Measurements from ENCODE around the gene CHAT.
A peak's percentile ranks its signal among the peaks of the same experiment; 100 is the strongest.
"Not testable (repeated sequence)": the region's sequence is repeated elsewhere in the genome, so short reads cannot be mapped to it uniquely, and the experiment has no call there.

CHAT gene

DNA sequence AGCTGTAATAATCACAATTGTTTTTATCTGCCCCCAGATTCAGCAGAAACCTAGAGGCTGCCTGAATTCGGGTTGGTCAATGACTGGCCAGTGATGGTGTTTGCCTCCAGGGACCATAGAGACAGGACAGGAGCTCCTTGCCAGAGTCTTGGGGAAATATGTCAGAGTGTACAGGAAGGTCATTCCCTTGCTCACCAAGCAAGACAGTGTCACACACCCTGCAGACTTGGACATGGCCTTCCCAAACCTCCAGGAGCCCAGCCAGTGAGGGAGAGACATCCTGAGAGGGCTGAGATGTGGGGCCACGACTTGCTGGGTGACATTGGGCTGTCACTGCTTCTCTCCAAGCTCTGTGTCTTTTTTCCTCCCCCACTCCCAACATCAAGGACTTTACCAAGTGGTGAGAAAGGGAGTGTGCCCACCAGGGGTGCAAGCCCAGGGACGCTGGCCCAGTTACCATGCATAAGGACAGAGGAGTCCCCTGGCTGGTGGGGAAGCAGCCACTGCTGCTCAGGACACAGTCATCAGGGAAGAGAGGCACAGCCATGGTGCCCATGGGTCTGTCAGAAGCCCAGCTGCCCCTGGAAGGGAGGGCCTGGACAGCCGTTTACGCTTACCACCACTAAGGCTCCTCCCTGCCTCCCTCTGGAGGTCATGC is 40.3 kb downstream of the CHAT start:
- no peak for DNase-seq

GRCh38 chr10:49655099-49655498 is 41.3 kb downstream of the CHAT start:
- DNase-seq = no peak

DNA sequence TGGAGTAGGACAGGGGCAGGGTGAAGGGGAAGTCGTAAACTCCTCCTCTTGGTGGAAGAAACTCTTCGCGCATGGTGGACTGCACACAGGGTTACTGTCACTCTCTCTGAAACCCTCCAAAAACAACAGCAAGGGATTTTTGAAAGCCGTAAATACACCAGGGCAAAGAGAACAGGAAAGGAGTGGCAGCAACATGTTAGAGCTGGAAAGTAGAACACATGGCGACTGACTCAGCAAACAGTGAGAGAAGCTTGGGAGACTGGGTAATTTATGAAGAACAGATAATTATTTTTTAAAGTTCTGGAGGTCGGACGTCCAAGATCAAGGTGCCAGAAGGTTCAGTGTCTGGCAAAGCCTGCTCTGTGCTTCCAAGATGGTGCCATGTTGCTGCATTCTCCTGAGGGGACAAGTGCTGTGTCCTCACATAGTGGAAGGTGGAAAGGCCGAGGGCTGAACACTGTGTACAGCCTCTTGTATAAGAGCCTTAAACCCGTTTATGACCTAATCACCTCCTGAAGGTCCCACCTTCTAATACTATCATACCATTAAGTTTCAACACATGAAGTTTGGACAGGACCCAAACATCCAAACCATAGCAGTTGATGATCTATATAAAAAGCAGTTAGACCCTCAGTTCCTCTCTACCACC is 43.1 kb downstream of the CHAT start:
- DNase-seq = no peak

DNA sequence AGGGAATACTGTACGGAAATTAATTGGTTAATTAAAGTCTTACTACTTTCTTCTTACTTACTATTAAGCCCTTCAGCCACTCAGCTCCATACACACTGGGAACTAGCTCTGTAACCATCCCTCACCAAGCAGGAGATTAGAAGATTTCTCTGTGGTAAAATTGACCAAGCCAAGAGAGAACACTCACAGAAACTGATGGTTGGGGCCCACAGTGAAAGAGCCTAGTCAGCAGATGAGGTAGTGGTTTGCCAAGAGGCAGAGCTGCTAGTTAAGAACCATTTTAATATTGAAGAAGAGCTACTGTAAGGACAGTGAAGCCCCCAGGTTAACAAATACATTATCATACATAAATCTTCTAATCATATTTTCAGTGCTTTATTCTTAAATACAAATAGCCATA is 43.8 kb downstream of the CHAT start:
- no peak for DNase-seq

DNA sequence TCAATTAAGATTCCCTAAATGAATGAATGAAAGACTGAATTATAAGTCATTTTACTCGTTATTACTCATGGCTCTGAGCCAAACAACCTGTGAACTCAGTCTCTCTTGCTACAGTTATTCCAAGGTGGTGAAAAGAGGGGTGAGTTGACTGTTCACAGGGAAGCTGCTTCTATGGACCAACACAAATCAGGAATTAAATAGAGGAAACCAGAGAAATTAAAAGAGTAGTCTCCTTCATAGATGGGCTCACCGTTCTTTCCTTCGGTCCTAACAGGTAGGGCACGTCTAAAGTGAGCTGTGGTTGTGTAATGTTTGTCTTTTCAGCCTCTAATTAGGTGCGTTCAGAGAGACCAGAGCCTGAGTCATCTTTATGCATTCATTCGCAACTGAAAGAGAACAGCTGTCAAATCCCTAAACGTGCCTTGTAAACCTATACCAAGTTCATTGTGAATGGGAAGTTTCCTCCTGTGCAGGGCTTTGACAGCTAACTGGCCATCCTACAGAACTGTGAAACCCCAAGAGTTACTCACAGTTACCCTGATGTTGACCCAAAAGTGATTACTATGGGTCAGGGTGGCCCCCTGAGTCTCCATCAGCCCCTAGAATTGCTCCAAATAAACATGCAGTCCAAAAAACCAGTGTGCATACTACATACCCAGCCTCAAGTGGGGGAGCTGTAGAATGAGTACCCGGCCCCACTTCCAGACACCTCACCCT is 47.5 kb downstream of the CHAT start:
- DNase-seq = no peak

DNA sequence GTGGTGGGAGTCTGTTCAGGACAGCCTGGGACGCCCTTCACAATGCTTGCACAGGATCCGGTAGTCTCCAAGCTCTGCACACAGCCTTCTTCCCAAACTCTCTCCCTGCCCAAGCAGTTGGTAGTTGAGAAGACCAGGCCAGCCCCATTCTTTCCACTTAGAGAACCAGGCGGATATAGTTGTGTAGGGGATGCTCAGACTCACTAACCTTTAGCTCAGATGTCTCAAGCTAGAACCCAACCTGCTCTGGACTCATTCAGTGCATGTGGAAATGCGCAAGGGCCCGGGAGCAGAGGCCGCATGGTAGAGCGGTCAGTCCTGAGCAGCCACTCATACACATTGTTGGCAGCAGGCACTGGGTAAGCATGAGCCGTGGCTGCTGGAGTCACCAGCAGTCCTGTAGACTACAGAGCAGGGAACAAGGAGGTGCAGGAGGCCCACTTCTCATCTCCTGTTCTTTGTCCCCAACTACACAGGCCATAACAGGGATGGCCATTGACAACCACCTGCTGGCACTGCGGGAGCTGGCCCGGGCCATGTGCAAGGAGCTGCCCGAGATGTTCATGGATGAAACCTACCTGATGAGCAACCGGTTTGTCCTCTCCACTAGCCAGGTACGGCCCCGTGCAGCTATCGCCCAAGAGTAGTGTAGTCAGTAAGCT is 48.5 kb downstream of the CHAT start:
- DNase-seq = no peak

DNA sequence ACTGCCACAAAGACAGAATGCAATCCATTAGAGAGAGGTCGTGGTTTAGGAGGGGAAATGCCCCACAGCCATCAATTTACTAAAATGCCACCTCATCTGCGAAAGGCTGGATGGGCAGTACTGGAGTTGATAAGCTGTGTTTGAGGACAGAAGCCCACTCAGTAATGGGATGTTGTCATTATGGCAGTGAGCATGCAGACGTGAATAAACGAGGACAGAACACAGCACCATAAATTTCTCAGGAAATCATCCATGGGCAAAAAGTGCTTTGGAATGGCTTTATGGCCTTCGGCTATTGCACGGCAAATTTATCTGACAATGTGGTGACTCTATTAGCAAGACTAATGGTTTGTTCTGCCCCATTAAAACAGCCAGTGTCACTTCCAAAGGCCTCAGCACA is 49.8 kb downstream of the CHAT start:
- peak; percentile 61 for DNase-seq

DNA sequence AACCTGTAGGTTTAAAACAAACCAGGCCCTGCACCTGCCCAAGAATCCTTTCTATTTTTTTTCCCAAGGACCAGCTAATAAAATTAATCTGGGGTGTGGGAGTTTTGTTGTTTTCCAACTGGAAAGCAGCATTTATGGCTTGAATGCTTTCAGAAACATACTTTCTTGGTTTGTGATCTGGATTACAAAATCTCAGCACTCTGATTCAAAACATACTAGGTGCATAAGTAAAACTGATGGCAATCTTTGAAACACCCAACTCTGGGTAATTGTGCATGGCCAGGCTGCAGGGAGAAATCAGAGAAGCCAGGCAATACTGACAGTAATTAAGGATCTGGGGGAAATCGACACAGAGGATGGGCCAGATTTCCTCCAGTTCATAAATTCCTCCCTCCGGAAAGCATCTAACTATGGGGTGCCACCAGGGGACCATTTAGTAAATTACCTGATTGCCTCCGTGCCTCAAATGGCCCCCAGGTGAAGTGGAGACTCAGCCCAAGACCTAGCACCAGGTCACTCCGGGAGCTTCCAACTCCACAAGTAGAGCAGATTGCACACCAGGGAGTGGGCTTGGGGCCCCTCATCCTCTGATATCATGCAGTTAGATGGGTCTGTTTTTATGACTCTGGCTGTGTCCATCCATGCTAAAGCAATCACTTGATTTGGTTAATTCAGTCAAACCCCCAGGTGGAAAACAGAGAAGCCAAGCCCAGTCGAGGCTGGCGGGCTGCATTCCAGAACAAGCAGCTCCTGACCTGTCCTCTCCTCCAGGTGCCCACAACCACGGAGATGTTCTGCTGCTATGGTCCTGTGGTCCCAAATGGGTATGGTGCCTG is 50.4 kb downstream of the CHAT start:
- no peak for DNase-seq

DNA sequence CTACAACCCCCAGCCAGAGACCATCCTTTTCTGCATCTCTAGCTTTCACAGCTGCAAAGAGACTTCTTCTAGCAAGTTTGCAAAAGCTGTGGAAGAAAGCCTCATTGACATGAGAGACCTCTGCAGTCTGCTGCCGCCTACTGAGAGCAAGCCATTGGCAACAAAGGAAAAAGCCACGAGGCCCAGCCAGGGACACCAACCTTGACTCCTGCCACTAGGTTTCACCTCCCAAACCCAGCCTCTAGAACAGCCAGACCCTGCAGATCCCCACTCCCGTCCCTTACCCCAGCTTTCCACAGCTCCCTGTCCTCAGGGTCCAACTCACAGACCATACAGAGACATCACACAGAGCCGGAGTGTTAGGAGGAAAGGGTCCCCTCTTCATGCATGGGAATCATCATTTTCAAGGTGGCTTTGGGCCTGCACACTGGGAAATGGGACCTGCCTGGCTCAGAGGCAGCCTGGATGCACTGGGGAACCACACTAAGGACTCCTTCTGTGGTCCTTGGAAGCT is 51.1 kb downstream of the CHAT start:
- DNase-seq = no peak

DNA sequence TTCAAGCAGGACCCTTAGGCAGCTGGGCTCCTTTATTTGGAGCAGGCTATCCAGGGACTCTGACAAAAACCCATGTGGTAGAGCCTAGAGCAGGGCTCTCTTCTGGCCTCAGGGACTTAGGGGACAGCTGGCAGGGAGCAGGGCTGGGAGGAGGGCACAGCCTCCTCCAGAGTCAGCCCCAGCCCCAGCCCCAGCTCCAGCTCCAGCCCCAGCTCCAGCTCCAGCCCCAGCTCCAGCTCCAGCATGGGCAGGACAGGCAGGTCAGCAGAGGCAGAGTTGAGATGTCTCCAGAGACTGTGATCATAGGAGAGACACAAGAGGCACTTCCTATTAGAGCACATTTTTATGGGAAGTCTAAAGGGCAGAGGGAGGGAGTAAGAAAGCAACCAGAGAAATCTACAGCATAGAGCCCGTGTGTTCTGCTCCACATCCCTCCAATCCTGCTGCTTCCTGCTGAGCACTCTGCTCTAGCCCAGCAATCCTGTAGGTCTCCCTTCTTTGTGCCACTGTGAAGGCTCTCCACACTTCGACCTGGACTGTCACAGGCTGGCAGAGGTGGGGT is 52.3 kb downstream of the CHAT start:
- DNase-seq = no peak

- DNase-seq = no peak
Measured at GRCh38 chr10:49666685-49667084, 52.8 kb downstream of the CHAT start.

DNA sequence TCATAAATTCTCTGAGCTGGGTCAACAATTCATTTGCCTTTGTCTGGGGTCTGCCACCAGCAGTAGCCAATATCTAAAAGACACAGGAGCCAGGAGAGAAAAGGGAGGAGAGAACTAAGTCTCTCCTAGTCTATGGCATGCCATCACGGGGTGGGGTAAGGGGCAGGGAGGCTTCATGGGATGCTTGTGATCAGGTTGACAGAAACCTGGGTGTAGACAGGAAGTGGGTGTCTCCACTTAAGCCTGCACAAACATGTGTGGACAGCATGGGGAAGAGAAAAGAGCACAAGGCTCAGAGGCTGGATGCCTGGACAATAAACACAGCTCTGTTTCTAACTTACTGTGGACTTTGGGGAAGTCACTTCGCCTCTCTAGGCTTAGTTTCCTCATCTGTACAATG is 54.2 kb downstream of the CHAT start:
- no peak for DNase-seq

DNA sequence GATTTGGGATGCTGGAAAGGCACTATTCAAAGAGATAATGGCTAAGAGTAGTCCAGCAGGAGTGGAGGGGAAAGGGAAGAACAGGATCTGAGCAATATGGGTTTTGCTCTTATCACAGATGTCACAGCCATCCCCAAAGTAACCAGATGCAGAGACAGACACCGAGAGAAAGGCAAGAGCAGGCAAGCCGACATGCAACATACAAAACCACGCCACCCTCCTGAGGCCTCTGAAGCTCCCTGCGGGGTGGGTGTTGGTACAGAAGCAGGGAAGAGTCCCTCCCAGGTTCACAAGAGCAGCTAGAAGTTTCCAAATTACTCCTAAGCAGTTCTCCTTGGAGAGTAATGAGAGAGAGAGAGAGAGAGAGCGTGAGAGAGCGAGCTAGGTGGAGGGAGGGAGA is 54.8 kb downstream of the CHAT start:
- no peak for DNase-seq

DNA sequence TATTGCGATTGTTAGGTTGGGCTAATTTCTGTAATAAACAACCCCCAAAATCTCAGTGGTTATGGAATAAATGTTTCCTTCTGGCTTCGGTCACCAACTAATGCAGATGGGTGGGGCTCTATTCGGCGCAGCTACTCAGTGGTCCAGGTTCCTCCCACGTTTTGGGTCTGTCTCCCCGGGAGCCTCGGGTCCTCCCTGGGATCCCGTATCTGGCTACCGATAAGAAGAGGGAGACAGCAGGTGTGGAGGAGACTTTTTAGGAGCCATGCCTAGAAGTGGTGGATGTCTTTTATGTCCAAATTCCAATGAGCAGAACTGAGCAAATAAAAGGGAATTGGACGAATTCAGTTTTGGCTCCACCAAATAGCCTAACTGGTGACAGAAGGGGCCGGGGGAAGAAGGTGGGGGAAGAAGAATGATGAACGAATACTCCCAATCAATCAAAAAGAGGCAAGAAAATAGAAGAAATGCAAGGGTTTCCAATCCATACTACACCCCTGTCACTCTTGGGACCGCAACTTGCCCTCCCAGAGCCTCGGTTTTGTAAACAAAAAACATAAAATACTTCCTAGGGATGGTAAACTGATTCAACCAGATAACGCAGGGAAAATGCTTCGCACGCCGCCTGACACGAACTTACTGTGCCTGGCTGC is 65.1 kb downstream of the CHAT start:
- DNase-seq = no peak

DNA sequence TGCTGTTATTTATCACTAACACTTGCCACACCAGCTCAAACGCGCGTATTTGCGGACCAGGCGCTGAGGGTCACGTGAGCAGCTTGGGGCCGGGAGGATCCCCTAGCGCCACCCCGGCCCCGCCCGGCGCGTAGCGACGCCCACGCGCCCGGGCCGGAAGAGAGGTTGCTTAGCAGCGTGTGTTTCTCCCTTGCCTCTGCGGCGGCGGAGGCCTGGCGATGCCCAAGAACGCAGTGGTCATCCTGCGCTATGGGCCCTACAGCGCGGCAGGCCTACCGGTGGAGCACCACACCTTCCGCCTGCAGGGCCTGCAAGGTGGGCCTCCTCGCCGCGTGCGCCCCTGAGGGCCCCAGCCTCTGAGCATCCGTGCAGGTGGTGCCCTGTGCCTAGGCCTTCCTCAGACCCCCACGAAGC is 65.7 kb downstream of the CHAT start, which contains the start of gene C10orf53:
C10orf53 (plus strand) TSS at position 172 of the 414 bp plus-strand sequence; CDS start at position 219, 47 bp downstream.
- no peak for DNase-seq

- not testable (repeated sequence) for DNase-seq
Measured at GRCh38 chr10:49682449-49682848, 68.6 kb downstream of the CHAT start.

DNA sequence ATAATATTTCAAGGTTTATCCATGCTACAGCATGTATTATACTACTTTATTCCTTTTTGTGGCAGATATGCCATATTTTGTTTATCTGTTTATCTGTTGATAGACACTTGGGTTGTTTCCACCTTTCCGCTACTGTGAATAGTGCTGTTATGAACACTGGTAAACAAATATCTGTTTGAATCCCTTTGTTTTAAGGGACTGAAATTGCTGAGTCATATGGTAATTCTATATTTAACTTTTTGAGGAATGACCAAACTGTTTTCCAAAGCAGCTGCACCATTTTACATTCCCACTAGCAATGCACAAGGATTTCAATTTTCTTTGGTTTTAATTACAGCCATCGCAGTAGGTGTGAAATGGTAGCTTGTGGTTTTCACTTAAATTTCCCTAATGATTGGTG is 69.0 kb downstream of the CHAT start:
- no peak for DNase-seq

DNA sequence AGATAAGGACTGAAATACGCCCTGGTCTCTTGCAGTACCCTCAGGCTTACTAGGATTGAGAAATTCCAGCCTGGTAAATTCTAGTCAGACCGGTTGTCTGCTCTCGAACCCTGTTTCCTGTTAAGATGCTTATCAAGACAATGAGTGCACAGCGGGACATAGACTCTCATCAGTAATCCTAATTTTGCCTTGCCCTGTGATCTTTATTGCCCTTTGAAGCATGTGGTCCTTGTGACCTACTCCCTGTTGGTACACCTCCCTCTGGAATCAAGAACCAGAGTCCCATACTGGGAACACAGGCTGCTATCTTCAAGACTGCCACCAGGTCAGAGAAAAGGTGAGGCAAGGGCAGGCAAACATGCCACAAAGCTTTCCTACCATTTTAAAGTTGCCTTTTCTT is 72.8 kb downstream of the CHAT start:
- DNase-seq = no peak

GRCh38 chr10:49688261-49688846 is 74.5 kb downstream of the CHAT start:
- no peak for DNase-seq

DNA sequence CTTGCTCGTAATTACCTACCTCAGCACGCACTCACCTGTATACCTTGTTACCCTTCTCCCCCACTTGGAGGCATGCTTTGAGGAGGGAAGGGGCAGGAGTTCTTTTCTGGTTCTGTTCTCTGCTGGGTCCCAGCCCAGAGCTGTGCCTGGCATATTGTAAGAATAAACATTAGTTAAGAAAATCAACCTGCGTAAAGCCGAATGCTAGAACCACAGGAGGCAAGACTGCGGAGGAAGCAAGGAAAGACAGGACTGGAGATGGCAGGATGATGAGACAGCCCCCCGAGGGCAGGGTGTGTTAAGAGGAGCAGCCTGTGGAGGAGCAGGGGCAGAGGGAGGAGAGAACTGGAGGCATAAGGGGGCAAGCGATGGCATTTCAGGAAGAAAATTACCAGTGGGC is 75.1 kb downstream of the CHAT start:
- DNase-seq = no peak

DNA sequence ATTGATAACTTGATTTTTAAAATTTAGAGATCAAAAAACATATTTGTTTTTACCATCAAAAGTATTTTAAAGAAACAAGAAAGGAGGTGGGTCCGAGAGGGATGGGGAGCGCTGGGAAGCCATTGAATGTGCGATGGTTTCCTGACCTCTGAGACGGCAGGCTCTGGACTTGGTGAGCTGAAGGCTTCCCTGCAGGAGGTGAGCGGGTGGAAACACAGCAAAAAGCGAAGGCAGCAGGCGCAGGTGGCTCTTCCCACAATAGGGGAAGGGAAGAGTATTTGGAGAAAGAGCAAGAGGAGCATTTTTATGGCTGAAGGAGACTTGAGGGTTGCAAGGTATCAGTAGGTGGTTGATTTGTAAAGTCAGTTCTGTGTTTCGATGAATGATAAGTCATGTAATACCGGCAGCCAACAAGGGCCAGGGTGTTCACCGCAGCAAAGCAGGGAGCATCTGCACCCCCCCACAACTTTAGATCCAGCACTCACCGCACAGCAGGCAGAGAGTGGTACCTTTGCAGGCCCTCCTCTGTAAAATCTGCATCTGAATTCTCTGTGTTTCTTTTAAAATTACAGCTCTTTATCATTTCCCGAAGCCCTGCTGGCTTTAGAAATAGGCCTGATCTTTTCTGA is 76.2 kb downstream of the CHAT start:
- no peak for DNase-seq

Data from DMS79 treated with DMSO at 0.1 percent for 48 hours (cell line).